HepG2 (cell line): Measurements from ENCODE around the gene MNAT1. TPM values are rescaled to one million over a fixed set of nuclear protein-coding genes. Genes with fewer than 3 reads are reported as not detected.

ENCODE experiments used
- ARNTL ChIP-seq: sonication (generic); formaldehyde crosslinking; IDR thresholded peaks from 2 replicates; pipeline ENCODE4 v1.4.0; 2020; ENCODE audit warnings: mild to moderate bottlenecking, missing genetic modification reagents
- ATF3 ChIP-seq: sonication (generic); formaldehyde crosslinking; IDR thresholded peaks from 2 replicates; pipeline ENCODE4 v1.4.0; 2020; ENCODE audit warnings: missing genetic modification reagents
- CCAR2 ChIP-seq: fragments of 200-400 bp; formaldehyde crosslinking; optimal IDR thresholded peaks from 2 replicates; pipeline ENCODE3; 2018; ENCODE audit warnings: low read depth, mild to moderate bottlenecking, low read length, moderate library complexity
- CEBPG ChIP-seq: IDR thresholded peaks from 2 replicates; pipeline ENCODE4 v1.6.1; 2016
- HNF1B ChIP-seq: sonication (generic); formaldehyde crosslinking; IDR thresholded peaks from 2 replicates; pipeline ENCODE4 v1.5.1; 2020; ENCODE audit warnings: mild to moderate bottlenecking, moderate library complexity, missing genetic modification reagents
- IRX3 ChIP-seq: sonication (generic); formaldehyde crosslinking; IDR thresholded peaks from 2 replicates; pipeline ENCODE4 v1.8.1; 2023; ENCODE audit warnings: mild to moderate bottlenecking, low read depth, missing genetic modification reagents, borderline replicate concordance
- ISL2 ChIP-seq: sonication (generic); formaldehyde crosslinking; IDR thresholded peaks from 2 replicates; pipeline ENCODE4 v1.5.0; 2020; ENCODE audit warnings: missing genetic modification reagents
- NR2F2 ChIP-seq: IDR thresholded peaks from 2 replicates; pipeline ENCODE4 v1.6.1; 2012; ENCODE audit warnings: low read depth, inconsistent platforms, borderline replicate concordance
- PAXIP1 ChIP-seq: sonication (generic); formaldehyde crosslinking; conservative IDR thresholded peaks from 2 replicates; pipeline ENCODE4 v1.4.0; 2020; ENCODE audit warnings: mild to moderate bottlenecking, missing genetic modification reagents, moderate library complexity
- POLR2AphosphoS5 ChIP-seq: IDR thresholded peaks from 2 replicates; pipeline ENCODE4 v1.6.1; 2012; ENCODE audit warnings: low read depth, low read length
- TCF7 ChIP-seq: sonication (generic); IDR thresholded peaks from 2 replicates; pipeline ENCODE4 v1.6.1; 2016; ENCODE audit warnings: antibody characterized with exemption, low read depth
- ZBTB33 ChIP-seq: sonication (generic); formaldehyde crosslinking; IDR thresholded peaks from 2 replicates; pipeline ENCODE4 v1.4.0; 2020; ENCODE audit warnings: missing genetic modification reagents
- ZBTB42 ChIP-seq: sonication (generic); formaldehyde crosslinking; IDR thresholded peaks from 2 replicates; pipeline ENCODE4 v1.5.0; 2020; ENCODE audit warnings: mild to moderate bottlenecking, missing genetic modification reagents
- ZNF280D ChIP-seq: sonication (generic); formaldehyde crosslinking; IDR thresholded peaks from 2 replicates; pipeline ENCODE4 v1.5.1; 2020; ENCODE audit warnings: mild to moderate bottlenecking, missing genetic modification reagents
- ZNF292 ChIP-seq: sonication (generic); formaldehyde crosslinking; IDR thresholded peaks from 2 replicates; pipeline ENCODE4 v1.8.1; 2022; ENCODE audit warnings: mild to moderate bottlenecking, low read depth, missing genetic modification reagents, borderline replicate concordance
- ZNF709 ChIP-seq: sonication (generic); formaldehyde crosslinking; IDR thresholded peaks from 2 replicates; pipeline ENCODE4 v1.5.0; 2020; ENCODE audit warnings: mild to moderate bottlenecking, missing genetic modification reagents
- ZNF792 ChIP-seq: IDR thresholded peaks from 2 replicates; pipeline ENCODE4 v1.6.1; 2016
- ZNF879 ChIP-seq: sonication (generic); formaldehyde crosslinking; IDR thresholded peaks from 2 replicates; pipeline ENCODE4 v1.8.1; 2023; ENCODE audit warnings: missing genetic modification reagents
- polyA plus RNA-seq, 8 experiments: library from polyadenylated mRNA; depleted of rRNA in 3 of 8; stranded (reverse) in 7 of 8; unstranded in 1 of 8; fragments of >200 nt; fragmentation: Illumina TruSeq in 4 of 8; extraction: Trizol in 4 of 8; gene quantifications; 2 replicates each; pipeline versions ENCODE4 v1.2.1 to v1.2.3, GENCODE V29; 2011 to 2016; ENCODE audit warnings: low read depth in 4 of 8, missing spikeins in 1 of 8, mixed read lengths in 1 of 8; ENCODE audit not compliant: insufficient read depth in 1 of 8
- total RNA-seq, 5 experiments: library from RNA; depleted of rRNA; stranded (reverse); fragments of >200 nt; fragmentation: Illumina TruSeq; extraction: Trizol; gene quantifications; 2 replicates each; pipeline ENCODE4 v1.2.3, GENCODE V29; 2016; ENCODE audit warnings: low read depth in 1 of 5

Gene MNAT1
- total and polyA plus RNA-seq, 2 of the 13 experiments (the other 11 are each of a cell fraction or from before 2014, with no cell fraction given): 49.2 to 94.8 TPM

- TF ChIP-seq IRX3 (CRISPR knock-in tag) (0 out of 2 replicates have a peak, but pooled peaks have one; percentile 16), HNF1B (CRISPR knock-in tag) (peak; percentile 97), ARNTL (CRISPR knock-in tag) (peak; percentile 82), PAXIP1 (peak; percentile 50), ISL2 (CRISPR knock-in tag) (peak; percentile 11; the same call in 1 of the 2 replicates), TCF7 (peak; percentile 5; the same call in 1 of the 2 replicates), ZNF792 (CRISPR knock-in tag) (peak; percentile 70), ZNF709 (CRISPR knock-in tag) (peak; percentile 29; the same call in 1 of the 2 replicates), ZNF879 (CRISPR knock-in tag) (0 out of 2 replicates have a peak, but pooled peaks have one; percentile 50), ZNF292 (CRISPR knock-in tag) (peak; percentile 37; the same call in 1 of the 2 replicates), ATF3 (CRISPR knock-in tag) (0 out of 2 replicates have a peak, but pooled peaks have one; percentile 27), ZBTB42 (CRISPR knock-in tag) (0 out of 2 replicates have a peak, but pooled peaks have one; percentile 22), CCAR2 (no peak), CEBPG (CRISPR knock-in tag) (peak; percentile 25; the same call in 1 of the 2 replicates), POLR2AphosphoS5 (peak; percentile 40; the same call in 1 of the 2 replicates), NR2F2 (peak; percentile 16; the same call in 1 of the 2 replicates), ZNF280D (CRISPR knock-in tag) (0 out of 2 replicates have a peak, but pooled peaks have one; percentile 48), ZBTB33 (CRISPR knock-in tag) (no peak; the same call in 1 of the 2 replicates)
Measured at GRCh38 chr14:60722357-60723115, 12.0 kb upstream of the MNAT1 start (continued).
